Keratinocyte (primary cell): Measurements from ENCODE around the gene CYP20A1. TPM values are rescaled to one million over a fixed set of nuclear protein-coding genes. Genes with fewer than 3 reads are reported as not detected.
"Not testable (repeated sequence)": the region's sequence is repeated elsewhere in the genome, so short reads cannot be mapped to it uniquely, and the experiment has no call there.

Experiments
- DNase-seq: peaks from one replicate; pipeline ENCODE4 v3.0.0-alpha.2; 2011; ENCODE audit warnings: low read depth, missing footprints, low spot score
- FAIRE-seq: peaks from 2 replicates; lab custom pipeline; 2011; peaks lifted over from hg19 to GRCh38; lab: Jason Lieb, UNC
- H2AFZ ChIP-seq: 2 replicates; pipeline ENCODE4 v1.6.0; 2012; ENCODE audit warnings: low read length, control low read depth, inconsistent platforms; ENCODE audit not compliant: control insufficient read depth
- H3K27ac ChIP-seq: 2 replicates; pipeline ENCODE4 v1.5.1; 2011; ENCODE audit warnings: low read length; ENCODE audit not compliant: control insufficient read depth, insufficient read depth
- H3K27me3 ChIP-seq: 3 replicates; pipeline ENCODE4 v1.6.0; 2011; ENCODE audit warnings: low read length; ENCODE audit not compliant: control insufficient read depth, insufficient read depth; ENCODE audit errors: extremely low read depth
- H3K36me3 ChIP-seq, 2 experiments: 2 replicates in 1 of 2; 3 replicates in 1 of 2; pipeline ENCODE4 v1.5.1; 2011; ENCODE audit warnings: low read length in 2 of 2, mild to moderate bottlenecking in 1 of 2; ENCODE audit not compliant: control insufficient read depth in 2 of 2, insufficient read depth in 2 of 2; ENCODE audit errors: extremely low read depth in 1 of 2
- H3K4me1 ChIP-seq: 3 replicates; pipeline ENCODE4 v1.5.1; 2011; ENCODE audit warnings: low read length; ENCODE audit not compliant: control insufficient read depth, insufficient read depth; ENCODE audit errors: extremely low read depth
- H3K4me2 ChIP-seq: 3 replicates; pipeline ENCODE4 v1.6.0; 2011; ENCODE audit warnings: low read depth, low read length; ENCODE audit not compliant: control insufficient read depth, insufficient read depth; ENCODE audit errors: extremely low read depth
- H3K4me3 ChIP-seq, 3 experiments: fragments of 200-600 bp in 1 of 3; sonication (generic) in 1 of 3; 2 replicates in 2 of 3; 3 replicates in 1 of 3; pipeline ENCODE4 v1.5.1; 2011 to 2016; ENCODE audit warnings: low read length in 3 of 3, mild to moderate bottlenecking in 3 of 3, control low read depth in 2 of 3, inconsistent platforms in 1 of 3, low read depth in 1 of 3, mixed read lengths in 1 of 3, mixed run types in 1 of 3, moderate library complexity in 1 of 3; ENCODE audit not compliant: control insufficient read depth in 2 of 3, insufficient read depth in 2 of 3; ENCODE audit errors: extremely low read depth in 1 of 3
- H3K79me2 ChIP-seq: 2 replicates; pipeline ENCODE4 v1.6.0; 2012; ENCODE audit warnings: low read length; ENCODE audit not compliant: control insufficient read depth, insufficient read depth
- H3K9ac ChIP-seq: 3 replicates; pipeline ENCODE4 v1.6.0; 2011; ENCODE audit warnings: low read length; ENCODE audit not compliant: control insufficient read depth, insufficient read depth; ENCODE audit errors: extremely low read depth
- H3K9me1 ChIP-seq: 3 replicates; pipeline ENCODE4 v1.6.0; 2011; ENCODE audit warnings: low read length; ENCODE audit not compliant: control insufficient read depth, insufficient read depth; ENCODE audit errors: extremely low read depth
- H3K9me3 ChIP-seq: 2 replicates; pipeline ENCODE4 v1.5.1; 2012; ENCODE audit warnings: low read depth, low read length; ENCODE audit not compliant: control insufficient read depth
- H4K20me1 ChIP-seq: 3 replicates; pipeline ENCODE4 v1.6.0; 2011; ENCODE audit warnings: low read length; ENCODE audit not compliant: control insufficient read depth, insufficient read depth; ENCODE audit errors: extremely low read depth
- CTCF ChIP-seq, 3 experiments: IDR thresholded peaks in 1 of 3; conservative IDR thresholded peaks in 1 of 3; optimal IDR thresholded peaks in 1 of 3; 2 replicates in 2 of 3; 3 replicates in 1 of 3; pipeline versions ENCODE3 to v1.5.1; 2011; ENCODE audit warnings: low read length in 3 of 3, mild to moderate bottlenecking in 3 of 3, moderate library complexity in 2 of 3, control low read depth in 1 of 3, inconsistent platforms in 1 of 3; ENCODE audit not compliant: insufficient read depth in 2 of 3; ENCODE audit errors: extremely low read depth in 1 of 3
- EZH2 ChIP-seq: IDR thresholded peaks from one replicate; pipeline ENCODE4 v1.6.1; 2012; ENCODE audit warnings: inconsistent platforms, mild to moderate bottlenecking, low read length, moderate library complexity
- dilution Hi-C: fragments of 300-500 bp; cut with MboI; formaldehyde crosslinking; loops from one replicate; pipeline ENCODE4 v1.7.0; 2020; ENCODE audit warnings: low sequenced_read_pairs; ENCODE audit not compliant: extremely low pct_ligation_motif_present
- polyA plus RNA-seq, 5 experiments: library from polyadenylated mRNA; depleted of rRNA in 3 of 5; stranded (reverse) in 3 of 5; stranded (forward) in 1 of 5; unstranded in 1 of 5; fragments of >200 nt; gene quantifications; 1 replicate in 1 of 5; 2 replicates in 3 of 5; 3 replicates in 1 of 5; pipeline versions ENCODE4 v1.2.1 to v1.2.3, GENCODE V29; 2011 to 2012; ENCODE audit warnings: missing spikeins in 2 of 5, low read depth in 1 of 5, low replicate concordance in 1 of 5

The CYP20A1 gene
- polyA plus RNA-seq, 1 donor (not counting 4 experiments of a cell fraction or from before 2014, with no cell fraction given), result 8.9 TPM

- Histone ChIP-seq H3K4me3 (no peak overlapping the region), H2AFZ (no peak overlapping the region), H3K9me1 (no peaks in the 10 kb centered on the region), H3K9me3 (no peaks in the 10 kb centered on the region), H3K79me2 (peaks cover 27% of the 10 kb centered on the region), H3K4me2 (no peak overlapping the region), H3K36me3 (no peaks in the 10 kb centered on the region), H3K27me3 (no peaks in the 10 kb centered on the region), H3K4me1 (peaks cover 16% of the 10 kb centered on the region), H4K20me1 (no peaks in the 10 kb centered on the region), H3K27ac (no peak overlapping the region), H3K9ac (no peak overlapping the region)
- FAIRE-seq (no peak), DNase-seq (no peak)
- TF ChIP-seq CTCF (optimal IDR thresholded peaks at IDR 0.05 in 1 of 3, IDR thresholded peaks at IDR 0.05 in 1 of 3, conservative IDR thresholded peaks at IDR 0.05 in 1 of 3; ENCODE audit: extremely low read depth in 1 of 3, insufficient read depth in 2 of 3, low read length in 3 of 3) (no peak), EZH2 (no peak)
- dilution Hi-C loops, result no loop called here
These were observed 103.0 kb downstream of the CYP20A1 start for GRCh38 chr2:203341741-203342310.

- FAIRE-seq, H3K9me1 ChIP-seq, H3K27ac ChIP-seq, H2AFZ ChIP-seq, H3K4me3 ChIP-seq, dilution Hi-C loops, H3K4me2 ChIP-seq, H3K9ac ChIP-seq, H3K9me3 ChIP-seq, DNase-seq, H3K27me3 ChIP-seq, H4K20me1 ChIP-seq, H3K36me3 ChIP-seq: not testable (repeated sequence)
- Histone ChIP-seq H3K4me1 (peaks cover 19% of the 10 kb centered on the region), H3K79me2 (peaks cover 27% of the 10 kb centered on the region)
These were observed 103.6 kb downstream of the CYP20A1 start for GRCh38 chr2:203342374-203342773.

- Histone ChIP-seq H3K36me3 (no peaks in the 10 kb centered on the region), H3K4me2 (no peak overlapping the region), H3K27me3 (no peaks in the 10 kb centered on the region), H3K79me2 (peaks cover 16% of the 10 kb centered on the region), H2AFZ (no peak overlapping the region), H3K4me1 (peaks cover 17% of the 10 kb centered on the region), H3K27ac (no peak overlapping the region), H3K9ac (no peak overlapping the region), H3K9me1 (no peaks in the 10 kb centered on the region), H4K20me1 (no peaks in the 10 kb centered on the region), H3K9me3 (no peaks in the 10 kb centered on the region), H3K4me3 (no peak overlapping the region)
- dilution Hi-C loops, result no loop called here
- FAIRE-seq, result no peak
- no peak for DNase-seq
- TF ChIP-seq EZH2 (no peak), CTCF (optimal IDR thresholded peaks at IDR 0.05 in 1 of 3, IDR thresholded peaks at IDR 0.05 in 1 of 3, conservative IDR thresholded peaks at IDR 0.05 in 1 of 3; ENCODE audit: extremely low read depth in 1 of 3, insufficient read depth in 2 of 3, low read length in 3 of 3) (no peak)
These were observed 105.8 kb downstream of the CYP20A1 start for GRCh38 chr2:203344667-203345066.
